Right renal cortex interstitium (tissue), 3 donors: Measurements from ENCODE around the gene TMEFF1. TPM values are rescaled to one million over a fixed set of nuclear protein-coding genes. Genes with fewer than 3 reads are reported as not detected.

Experiments used
- DNase-seq, 3 donors: peaks; one replicate each; pipeline ENCODE4 v3.0.0-alpha.2; 2013; ENCODE audit warnings: low read depth in 3 of 3, low spot score in 2 of 3
- polyA plus RNA-seq, 3 donors: library from polyadenylated mRNA; unstranded; fragments of 120-200 nt; gene quantifications; one replicate each; pipeline ENCODE4 v1.2.1, GENCODE V29; 2013; ENCODE audit not compliant: insufficient read length in 3 of 3

The TMEFF1 gene
- polyA plus RNA-seq, 3 donors, result 3.9 to 5.4 (median 5.0) TPM

DNA sequence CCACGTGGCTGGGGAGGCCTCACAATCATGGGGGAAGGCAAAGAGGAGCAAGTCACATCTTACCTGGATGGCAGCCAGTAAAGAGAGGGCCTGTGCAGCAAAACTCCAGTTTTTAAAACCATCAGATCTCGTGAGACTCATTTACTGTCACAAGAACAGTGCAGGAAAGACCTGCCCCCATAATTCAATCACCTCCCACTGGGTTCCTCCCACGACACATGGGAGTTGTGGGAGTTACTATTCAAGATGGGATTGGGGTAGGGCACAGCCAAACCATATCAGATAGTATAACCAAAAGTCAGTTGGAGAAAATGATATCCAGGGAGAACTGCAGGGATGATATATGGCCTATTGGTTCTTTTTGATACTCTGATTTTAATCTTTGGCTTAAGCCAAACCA, 94.9 kb downstream of the TMEFF1 start:
- DNase-seq, result no peak

DNA sequence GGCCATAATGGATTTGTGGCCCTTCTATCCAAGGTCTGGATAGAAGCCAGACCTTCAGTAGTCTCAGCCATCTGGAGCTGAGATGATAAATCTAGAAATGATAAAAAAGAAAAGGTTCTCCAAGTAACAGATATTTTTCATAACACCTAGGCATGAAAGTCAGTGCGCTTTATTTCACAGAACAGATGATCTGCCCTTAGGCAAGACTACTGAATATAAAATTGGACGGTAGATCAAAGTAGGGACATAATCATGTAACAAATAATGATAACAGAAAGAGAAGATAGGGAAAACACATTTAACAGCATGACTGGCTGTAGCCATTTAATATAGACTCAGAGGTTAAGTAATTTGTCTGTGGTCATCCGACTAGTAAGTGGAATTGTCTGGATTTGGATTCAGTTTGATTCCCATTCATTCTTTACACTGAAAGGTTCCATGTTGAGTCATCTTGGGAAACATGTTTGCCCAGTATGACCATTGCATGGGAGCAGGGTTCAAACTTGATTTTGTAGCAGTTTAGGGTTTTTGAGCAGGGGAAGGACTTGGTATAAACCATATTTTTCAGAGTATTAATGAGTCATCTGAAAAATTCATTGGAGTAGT, 100.8 kb downstream of the TMEFF1 start:
- DNase-seq, result no peak

DNA sequence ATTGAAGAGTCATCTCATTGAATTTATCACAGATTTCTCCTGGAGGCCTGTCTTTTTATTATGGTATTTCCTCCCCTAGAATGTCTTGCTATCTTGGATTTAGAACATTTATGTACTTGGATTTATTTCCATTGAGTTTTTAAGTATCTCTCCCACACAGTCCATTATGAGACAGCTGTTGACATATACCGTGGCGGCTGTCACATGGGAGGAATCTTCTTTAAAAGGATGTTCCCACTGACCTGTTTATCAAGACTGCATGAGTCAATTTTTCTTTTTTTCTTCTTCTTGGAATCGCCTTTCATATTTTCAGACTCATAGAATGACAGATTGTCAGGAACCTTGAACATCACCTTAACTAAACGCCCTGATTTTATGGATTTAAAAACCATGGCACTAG, 102.1 kb downstream of the TMEFF1 start:
- no peak for DNase-seq

DNA sequence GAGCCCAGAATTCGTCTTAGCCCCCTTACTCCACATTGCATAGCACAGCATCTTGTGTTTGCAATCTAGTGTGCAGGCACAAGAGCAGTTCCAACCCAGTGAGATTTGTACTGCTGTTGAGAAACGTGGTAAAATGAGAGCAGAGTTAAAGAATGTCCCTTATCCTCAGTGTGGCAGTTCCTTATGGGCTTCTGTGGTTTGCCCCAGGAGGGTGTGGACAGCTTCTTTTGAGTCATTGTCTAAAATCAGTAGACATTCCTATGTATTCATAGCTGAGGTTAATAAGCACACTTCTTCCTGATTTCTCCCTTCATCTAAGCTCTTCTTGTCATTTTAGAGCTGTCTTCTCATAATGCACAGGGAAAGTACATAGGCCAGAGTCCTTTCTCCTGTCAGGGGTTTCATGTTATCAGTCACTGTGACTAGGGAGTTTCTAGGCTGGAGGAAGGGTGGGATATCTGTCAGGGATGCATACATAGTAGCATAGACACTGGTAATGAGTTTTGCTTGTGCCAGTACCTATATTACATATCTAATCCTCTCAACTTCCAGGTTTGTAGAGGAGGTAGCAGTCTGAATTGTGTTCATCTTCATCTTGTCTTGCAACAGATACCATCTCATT, 102.9 kb downstream of the TMEFF1 start:
- DNase-seq, result no peak

DNA sequence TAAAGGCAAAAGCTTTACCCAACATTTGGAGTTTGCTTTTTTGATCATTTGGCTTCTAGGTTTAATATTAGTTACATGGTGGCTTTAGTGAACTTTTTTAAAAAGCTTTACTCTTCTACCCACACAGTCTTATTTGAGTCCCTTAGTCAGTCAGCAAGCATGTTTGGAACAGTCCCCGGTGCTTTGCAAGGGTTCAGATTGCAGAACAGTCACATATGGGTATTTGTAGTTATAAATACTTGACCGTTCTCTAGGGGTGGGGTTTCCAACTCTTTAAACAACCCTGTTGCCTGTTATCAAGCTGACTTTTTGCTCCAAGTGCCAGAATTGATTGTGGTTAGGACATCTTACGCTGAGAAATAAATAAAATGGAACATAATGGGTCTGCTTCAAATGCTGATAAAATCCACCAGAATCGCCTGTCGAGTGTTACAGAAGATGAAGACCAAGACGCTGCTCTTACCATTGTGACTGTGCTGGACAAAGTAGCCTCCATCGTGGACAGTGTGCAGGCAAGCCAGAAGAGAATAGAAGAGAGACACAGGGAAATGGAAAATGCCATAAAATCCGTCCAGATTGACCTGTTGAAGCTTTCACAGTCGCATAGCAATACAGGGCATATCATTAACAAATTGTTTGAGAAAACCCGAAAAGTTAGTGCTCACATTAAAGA, 105.0 kb downstream of the TMEFF1 start, which contains the start of gene CAVIN4:
Gene CAVIN4, plus strand, starts transcription at position 304 of the 673 bp plus-strand sequence. Its CDS starts 65 bp downstream, at position 369.
- no peak for DNase-seq

DNA sequence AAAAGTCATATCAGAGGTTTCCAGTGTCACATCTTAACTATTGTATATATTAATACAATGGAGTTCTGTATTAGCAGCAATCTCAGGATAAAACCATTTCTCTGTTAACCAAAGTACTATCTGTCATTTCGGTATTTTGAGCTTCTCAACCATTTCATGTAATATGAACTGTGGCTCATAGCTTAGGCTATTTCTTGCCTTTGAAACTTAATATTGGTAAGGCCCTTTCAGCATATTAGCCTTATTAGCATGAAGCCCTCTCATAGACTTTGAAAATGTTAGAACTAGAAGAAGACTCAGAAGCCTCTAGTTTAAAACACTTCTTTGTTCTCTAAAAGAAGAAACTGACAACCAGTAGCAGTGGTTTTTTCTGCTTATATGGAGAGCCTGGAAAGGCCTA, 105.7 kb downstream of the TMEFF1 start:
- no peak for DNase-seq

DNA sequence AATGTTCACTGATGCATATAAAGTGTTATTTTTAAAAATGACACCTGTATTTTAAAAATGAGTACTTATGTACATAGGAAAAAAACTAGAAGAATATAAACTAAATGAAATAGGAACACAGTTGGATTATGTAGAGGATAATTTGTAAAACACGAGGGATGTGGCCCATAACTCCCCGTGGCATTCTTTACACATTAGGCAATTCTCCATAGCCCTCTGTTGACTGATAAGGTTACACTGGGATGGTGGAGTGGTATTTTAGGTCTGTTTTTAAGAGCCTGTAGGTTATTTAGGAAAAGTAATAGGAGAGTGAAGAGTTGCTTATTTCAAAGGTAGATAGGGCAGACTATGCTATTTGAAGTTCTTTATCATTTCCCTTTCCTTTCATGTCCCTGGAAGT, 106.7 kb downstream of the TMEFF1 start:
- DNase-seq, result no peak

DNA sequence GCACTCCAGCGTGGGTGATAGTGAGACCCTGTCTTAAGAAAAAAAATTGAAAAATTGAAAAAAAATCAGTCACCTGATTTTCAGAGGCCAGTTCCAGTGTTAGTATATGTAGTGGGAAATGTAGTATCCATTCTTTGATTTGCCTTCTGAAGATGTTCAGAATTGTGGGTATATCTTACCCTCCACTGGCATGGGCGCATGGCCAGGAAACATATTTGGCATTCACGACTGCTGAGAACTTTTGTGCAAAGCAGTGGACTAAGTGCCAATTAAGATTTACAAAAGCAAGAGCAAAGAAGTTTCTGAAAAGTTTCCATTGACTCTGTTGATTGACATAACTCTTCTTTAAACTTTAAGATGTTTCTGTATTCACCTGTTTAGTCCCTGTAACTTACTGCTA, 107.3 kb downstream of the TMEFF1 start:
- DNase-seq, result no peak

DNA sequence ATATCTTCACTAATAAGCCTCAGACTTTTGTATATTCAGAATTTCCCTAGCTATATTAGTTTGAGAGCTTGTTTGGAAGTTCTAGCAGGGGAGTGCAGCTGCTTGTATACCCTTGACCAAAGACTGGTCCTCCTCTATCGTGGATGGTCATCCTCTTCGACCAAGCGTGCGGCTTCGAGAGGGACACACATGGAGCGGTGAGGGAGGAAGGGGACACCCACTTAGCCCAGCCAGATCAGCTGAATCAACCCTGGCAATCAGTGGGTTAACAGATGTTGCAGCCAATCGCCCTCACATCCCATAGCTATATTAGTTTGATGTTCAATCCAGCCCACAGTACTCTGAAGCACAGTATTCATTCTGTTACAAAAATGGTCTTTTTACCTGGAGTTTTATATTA, 108.1 kb downstream of the TMEFF1 start:
- DNase-seq, result no peak

DNA sequence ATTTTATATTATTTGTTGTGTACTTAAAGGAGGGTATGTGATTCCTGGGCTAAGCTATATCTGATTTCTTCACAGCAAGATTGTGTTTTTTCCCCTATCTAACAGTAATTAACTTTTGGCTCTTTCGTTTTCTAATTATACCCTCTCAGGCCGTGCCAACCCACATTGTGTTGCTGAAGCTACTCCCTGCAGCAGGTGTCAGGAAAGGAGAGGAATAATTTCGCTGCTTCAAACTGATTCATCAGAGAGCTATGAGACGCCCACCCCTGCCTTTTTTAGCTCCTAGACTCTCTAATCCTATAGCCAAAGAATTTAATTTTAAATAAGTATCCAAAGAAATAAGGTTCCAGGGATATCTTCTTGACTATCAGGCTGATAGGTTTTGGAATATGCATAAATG, 108.7 kb downstream of the TMEFF1 start:
- DNase-seq, result no peak

DNA sequence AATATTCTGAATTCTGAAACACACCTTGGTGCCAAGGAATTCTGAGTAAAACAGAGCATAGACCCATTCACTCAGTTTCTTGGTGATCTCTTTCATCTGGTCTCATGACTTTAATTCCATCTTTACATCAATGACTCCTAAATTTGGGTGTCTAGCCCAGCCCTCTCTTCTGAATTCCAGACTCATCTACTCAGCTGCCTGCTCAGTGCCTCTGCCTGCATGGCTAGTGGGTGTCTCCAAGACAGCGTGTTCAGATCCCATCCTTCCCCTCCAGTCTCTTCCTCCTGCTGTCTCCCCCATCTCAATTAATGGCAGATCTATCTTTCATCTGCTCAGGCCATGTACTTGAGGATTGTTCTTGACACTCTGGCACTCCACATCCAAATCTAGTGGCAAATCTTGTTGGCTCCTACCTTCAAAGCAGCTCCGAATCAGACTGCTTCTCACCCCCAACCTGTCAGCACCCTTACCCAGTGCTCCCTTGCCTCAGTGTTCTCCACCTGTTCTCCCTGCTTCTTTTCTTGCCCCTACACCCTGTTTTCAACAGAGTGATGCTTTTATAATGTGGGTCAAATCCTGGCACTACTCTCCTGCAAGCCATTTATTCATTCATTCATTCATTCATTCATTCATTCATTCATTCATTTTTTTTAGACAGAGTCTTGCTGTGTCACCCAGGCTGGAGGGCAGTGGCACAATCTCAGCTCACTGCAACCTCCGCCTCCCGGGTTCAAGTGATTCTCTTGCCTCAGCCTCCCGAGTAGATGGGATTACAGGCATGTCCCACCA, 110.3 kb downstream of the TMEFF1 start:
- DNase-seq, result no peak

DNA sequence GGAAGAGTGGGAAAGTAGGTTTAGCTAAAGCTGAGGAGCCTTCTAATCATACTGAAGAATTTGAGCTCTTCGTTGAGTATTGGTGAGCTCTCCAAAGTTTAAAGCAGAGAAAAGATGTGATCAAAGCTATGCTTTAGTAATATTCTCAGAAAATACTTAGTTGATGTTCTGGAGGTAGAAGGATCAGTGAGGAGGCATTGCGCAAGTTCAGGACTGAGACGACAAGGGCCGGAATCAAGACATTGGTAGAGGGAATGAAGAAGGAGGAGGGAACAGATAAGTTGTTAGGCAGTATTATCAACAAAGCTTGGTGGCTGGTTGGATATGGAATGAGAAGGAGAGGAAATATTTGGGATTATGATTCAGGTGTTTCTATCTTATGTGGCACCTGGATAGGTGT, 112.0 kb downstream of the TMEFF1 start:
- DNase-seq, result no peak

DNA sequence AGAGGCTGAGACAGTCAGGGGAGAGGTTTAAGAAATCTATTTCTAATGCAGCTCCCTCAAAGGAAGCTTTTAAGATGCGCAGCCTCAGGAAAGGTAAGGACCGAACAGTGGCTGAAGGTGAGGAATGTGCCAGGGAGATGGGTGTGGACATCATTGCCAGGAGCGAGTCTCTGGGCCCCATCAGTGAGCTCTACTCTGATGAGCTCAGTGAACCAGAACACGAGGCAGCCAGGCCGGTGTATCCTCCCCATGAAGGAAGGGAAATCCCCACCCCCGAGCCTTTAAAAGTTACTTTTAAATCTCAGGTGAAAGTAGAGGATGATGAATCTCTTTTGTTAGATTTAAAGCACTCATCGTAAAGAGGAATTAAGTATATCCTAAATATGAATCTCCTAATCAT, 113.1 kb downstream of the TMEFF1 start:
- no peak for DNase-seq

DNA sequence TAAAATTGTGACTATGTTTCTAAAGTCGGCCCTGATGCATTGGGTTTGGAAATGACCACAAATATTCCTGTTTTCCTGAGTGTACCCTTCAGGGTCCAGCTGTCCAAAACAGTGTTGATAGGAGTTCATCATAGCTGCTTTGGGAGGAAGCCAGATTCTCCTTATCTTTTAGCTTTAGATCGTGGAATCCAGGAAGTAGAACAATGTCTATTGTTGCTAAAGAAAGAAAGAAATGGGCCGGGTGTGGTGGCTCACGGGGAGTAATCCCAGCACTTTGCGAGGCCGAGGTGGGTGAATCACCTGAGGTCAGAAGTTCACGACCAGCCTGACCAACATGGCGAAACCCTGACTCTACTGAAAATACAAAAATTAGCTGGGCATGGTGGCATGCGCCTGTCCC, 114.4 kb downstream of the TMEFF1 start:
- no peak for DNase-seq

DNA sequence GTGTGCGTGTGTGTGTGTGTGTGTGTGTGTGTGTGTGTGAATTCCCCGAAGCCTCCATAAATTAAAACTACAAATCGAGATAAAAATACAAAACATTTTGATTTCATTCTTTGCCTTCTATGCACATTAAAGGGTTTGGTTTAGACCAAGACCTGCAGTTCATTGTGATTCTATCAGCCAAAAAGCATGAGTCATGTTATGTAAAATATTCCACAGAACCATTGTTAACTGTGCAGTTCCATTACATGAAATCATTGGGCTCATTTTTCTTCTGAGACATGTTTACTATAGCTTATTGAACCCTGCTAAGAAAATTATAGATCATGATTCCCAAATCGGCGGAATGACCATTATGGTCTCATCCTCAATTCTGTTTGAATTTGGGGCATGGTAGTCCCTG, 116.6 kb downstream of the TMEFF1 start:
- DNase-seq, result no peak

DNA sequence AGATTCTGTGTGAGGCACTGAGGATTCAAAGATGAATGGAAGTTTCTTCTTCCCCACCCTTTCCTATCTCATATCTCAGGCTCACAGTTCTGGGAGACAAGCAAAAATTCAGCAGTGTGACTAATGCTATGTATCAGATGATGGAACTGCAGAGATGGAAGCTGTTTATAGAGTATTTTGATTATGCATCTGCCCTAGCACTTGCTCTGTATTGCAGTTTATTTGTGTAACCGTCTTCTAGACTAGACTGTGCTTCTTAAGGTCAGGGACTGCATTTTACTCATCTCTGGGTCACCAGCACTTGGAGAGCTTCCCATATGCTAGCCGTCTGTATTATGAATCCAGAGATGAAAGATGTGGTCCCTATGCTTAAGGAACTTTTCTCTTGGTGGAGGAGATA, 117.5 kb downstream of the TMEFF1 start:
- DNase-seq, result no peak

DNA sequence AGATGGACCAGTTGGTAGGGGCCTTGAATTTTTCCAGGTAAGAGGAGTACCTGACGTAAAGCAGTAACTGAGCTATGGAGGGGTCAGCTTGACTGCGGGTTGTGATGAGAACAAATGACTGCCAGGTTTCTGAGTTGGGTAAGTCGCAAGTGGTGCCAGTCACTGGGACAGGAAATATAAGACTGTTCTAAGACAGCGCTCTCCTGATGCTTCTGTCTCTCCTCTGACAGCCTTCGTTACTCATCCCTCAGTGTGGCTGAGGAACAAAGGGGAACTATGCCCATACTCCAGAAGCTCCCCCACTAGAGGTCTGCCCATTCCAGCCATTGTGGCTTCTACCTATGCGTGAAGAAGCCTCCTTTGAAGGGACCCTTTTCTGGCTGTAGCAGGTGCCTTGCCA, 118.2 kb downstream of the TMEFF1 start:
- no peak for DNase-seq

DNA sequence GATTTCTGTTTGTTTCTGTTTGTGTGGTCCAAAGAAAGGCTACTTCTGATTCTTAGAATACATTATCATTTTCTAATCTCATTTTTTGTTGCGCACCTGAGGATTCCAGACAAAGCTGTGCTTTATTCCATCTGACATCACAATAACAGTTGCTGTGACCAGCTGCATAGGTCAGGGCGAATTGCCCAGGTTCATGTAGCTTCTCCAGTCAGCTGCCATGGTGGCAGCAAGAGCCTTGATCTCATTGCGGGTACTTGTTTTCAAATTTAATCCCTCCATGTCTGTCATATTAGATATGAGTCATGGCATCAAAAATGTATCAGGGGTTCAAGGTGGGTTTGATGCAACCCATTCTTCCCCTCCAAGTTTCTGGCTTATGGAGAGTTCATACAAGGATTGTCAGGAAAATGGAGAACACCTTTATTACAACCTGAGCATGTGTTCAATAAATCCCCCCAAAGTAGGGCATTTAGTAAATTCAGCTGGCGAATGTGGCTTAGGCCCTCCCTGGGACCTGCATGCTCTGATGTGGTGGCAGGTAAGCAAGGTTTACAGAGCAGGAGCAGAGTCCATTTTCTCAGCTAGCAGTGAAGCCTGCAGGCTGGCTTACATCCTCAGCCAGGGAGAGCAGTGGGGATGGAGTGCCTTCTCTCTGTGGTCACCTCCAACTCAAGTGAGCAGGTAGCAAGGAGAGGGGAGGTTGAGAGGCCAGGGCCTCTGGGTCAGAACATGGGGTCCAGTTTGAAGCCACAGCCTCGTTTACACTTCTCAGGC, 118.9 kb downstream of the TMEFF1 start:
- no peak for DNase-seq

DNA sequence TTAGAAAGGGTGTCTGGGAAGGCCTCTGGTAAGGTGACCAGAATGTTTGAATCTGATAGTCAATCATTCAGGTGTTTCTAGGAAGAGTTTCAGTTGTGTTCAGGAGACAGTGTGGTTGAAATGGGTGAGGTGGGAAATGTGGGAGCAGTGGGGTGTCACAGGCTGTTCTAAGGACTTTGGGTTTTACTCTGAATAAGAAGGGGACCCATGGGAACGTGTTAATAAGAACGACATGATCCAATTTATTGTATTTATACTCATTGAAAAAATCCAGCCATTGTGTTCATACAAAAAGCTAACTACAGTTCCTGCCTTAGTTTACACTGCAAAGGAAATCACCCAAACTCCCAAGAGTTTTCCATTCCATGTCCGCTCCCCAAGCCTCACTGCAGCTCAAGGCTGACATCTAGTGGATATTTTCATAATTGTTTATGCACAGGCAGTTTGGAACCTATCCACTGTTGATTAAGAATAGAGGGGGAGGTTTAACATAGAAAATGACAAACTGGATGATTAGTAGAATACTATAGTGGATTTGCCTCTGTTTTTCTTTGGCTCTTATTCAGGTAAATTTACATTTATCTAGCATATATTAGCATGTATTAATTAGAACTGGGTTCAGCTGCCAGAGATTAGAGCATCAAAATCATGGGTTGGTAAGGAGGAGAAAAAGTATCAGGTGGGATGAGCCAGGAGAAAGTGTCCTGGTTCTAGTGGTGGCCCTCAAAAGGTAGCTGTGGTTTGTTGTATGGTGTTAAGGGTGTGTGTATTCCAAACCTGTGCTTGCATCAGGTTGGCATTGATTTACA, 122.6 kb downstream of the TMEFF1 start:
- peak in 2 of 3 donors; percentile 55 to 58 for DNase-seq

DNA sequence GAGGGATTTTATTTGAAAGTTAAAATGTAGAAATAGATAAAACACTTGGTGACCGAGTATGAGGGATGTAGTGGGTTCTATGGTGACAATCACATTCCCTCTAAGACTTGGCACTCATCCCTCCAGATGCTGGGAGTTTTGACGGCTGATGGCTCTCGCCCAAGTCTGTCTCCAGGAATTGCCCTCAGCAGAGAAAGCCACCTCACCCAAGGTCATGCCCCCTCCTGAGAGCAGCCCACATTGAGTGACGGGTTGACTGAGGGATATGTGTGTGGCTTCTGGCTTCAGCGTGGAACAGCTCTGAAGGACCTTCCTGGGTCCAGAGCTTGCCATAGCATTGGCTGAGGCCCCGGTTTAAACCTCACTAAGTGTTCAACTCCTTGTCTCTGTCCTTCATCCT, 124.3 kb downstream of the TMEFF1 start:
- no peak for DNase-seq
